GM20000 (cell line): ENCODE measurements around the gene PLCXD3.

Experiments used
- DNase-seq: peaks from one replicate; pipeline ENCODE4 v3.0.0; 2012; ENCODE audit warnings: low spot score
- TF ChIP-seq, protein P1 (sequence below): IDR thresholded peaks from 2 replicates; pipeline ENCODE4 v1.5.1; 2012; ENCODE audit warnings: mild to moderate bottlenecking, control low read depth; ENCODE audit errors: extremely low read depth, missing control alignments

The PLCXD3 gene

DNA sequence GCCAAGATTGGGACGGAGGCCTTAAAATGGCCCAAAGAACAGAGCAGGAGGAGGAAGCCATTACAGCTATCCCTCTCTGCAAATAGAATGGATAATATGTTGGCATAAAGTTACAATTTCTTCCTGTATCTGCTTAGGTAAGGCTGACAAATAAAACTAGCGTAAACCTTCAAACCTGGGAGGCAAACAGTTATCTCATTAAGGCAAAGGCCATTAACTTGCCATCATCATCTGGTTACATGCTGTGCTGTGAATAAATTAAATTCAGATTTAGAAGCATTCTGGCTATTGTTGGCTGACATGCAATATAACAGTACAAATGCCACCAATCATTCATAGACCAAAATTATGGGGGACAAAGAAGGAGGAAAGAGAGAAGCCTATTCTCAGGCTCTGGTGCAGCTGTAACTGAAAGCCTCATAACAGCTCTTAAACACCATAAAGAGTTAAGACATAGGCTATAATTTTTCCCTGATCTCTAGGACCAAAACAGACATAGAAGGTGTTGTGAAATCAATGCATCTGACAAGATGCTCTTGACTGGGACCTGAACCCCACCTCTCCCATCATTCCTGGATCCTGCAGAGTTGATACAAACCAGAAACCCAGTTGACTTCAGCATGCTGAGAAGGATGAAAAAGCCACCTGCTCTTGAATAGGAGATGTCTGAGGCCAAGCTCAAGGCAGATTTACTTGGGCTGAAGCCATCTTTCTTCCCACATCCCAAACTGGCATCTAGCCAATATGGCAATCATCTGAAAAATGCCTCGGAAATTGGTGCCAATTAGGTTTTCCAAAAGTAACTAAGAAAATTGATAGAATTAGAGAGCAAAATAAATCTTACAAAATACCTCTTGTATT is 62.5 kb downstream of the PLCXD3 start:
- TF ChIP-seq, protein P1, sequence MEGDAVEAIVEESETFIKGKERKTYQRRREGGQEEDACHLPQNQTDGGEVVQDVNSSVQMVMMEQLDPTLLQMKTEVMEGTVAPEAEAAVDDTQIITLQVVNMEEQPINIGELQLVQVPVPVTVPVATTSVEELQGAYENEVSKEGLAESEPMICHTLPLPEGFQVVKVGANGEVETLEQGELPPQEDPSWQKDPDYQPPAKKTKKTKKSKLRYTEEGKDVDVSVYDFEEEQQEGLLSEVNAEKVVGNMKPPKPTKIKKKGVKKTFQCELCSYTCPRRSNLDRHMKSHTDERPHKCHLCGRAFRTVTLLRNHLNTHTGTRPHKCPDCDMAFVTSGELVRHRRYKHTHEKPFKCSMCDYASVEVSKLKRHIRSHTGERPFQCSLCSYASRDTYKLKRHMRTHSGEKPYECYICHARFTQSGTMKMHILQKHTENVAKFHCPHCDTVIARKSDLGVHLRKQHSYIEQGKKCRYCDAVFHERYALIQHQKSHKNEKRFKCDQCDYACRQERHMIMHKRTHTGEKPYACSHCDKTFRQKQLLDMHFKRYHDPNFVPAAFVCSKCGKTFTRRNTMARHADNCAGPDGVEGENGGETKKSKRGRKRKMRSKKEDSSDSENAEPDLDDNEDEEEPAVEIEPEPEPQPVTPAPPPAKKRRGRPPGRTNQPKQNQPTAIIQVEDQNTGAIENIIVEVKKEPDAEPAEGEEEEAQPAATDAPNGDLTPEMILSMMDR = no peak
- no peak for DNase-seq

DNA sequence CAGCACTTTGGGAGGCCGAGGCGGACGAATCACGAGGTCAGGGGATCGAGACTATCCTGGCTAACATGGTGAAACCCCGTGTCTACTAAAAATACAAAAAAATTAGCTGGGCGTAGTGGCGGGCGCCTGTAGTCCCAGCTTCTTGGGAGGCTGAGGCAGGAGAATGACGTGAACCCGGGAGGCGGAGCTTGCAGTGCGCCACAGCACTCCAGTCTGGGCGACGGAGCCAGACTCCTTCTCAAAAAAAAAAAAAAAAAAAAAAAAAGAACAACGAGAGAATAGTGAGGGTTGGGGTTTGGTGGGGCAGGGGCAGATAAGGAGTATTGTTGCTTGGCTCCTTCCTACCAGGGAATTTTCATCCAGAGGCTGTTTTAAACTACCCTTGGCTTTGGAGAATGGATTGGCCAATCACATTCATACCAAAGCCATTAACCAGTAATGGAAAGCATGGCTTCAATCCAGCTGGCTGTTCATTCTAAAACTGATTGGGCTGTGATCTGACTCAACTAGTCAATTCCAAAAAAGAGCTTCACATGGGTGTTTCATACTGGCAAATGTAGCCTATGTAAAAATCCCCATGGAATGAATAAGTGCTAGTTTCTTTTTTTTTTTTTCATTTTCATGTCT is 64.4 kb downstream of the PLCXD3 start:
- no peak for DNase-seq

DNA sequence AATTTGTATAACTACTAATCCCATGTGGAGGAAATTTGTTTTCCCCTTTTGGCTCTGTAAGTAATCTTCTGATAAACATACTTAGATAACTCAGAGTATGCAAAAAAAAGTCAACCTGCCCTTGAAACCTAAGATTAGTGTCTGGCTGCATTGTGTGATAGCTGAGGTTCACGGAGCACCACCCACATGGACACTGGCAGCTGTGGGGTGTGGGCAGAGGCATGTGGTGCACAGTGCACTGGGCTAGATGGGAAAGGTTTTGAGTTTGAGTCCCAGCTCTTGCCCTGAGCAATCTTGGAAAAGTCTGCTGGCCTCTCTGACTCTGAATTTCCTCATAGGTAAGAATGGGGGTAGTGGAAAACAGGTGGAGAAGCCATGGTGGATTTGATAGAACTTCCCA is 75.1 kb downstream of the PLCXD3 start:
- TF ChIP-seq, protein P1 = no peak
- no peak for DNase-seq

More for the DNA sequence above, 64.4 kb downstream of the PLCXD3 start:
- TF ChIP-seq, protein P1 = no peak

DNA sequence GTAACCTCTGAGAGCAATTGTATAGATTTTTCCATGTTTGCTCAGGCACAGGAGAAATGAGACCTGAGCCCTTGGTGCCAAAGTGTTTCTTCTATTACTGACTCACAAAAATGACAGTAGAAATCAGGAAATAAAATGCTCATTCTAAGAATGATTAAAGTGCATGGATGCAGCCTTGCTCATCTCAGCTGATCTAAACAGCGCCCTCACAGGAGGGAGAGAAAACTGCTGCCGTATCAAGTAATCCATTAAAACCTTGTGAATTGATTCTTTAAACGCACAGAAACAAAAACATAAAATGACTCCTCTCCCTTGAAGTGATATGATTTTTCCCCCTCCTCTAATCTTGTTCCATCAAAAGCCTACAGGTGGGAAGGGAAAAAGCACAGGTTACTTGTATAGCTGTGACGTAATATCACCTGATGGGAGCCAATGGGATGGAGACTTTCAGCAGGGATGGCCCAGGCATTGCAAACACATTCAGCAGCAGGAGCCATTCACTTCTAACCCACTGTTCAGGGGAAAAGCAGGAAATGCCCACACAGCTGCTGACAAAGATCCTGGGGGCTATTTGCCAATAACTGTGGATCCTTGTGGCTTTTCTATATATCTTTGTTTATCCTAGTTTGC is 76.7 kb downstream of the PLCXD3 start:
- TF ChIP-seq, protein P1 = no peak
- no peak for DNase-seq

DNA sequence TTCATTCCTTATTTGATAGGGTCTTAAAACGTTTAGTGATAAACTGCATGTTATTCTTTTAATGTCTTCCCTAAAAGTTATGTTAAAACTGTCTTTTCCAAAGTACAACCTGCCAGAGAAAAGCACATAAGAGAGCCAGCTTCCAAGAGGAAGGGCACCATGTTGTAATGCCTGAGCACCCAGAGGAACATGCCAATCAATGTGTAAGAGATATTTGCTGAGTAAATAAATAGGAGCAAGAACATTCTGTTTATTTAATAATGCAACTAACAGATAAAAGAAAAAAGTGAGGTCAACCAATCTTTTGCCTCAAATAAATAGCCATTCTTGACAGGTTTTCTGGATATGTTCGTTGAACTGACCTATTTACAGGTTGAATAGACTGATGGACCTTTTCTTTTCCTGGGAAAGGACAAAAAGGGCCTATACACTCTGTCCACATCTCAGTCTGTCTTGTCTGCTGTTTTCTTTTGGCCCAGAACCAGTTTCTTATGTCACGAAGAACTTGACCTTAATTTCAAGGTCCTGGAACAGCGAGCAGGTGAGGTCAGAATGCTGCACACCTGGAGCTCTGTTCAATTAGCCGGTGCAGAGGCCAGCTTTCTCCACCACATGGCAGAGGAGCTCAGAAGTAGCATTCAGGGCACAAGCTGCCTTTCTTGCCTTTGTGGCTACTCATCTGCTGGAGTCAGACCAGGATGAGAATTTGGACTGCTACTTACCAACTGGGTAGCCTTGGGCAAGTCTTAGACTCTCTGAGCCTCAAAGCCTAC is 77.7 kb downstream of the PLCXD3 start:
- no peak for DNase-seq

DNA sequence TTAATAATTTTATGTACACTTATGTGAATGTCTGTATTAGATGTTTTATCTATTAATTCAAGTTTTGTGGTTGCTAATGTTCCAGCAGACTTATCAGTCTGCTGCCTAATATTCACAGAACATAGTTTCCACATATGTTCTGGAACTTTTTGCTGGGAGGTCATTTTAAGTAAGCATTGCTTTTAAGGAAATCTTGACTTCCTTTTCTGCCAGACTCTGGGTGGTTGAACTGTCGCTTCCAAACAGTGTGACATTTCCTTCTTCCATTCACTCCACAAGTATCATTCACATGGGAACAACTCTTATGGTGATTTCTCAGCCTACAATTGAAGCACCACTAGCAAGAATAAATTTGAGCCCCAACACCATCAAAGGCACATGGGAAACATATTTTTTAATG is 82.9 kb downstream of the PLCXD3 start:
- no peak for DNase-seq
- TF ChIP-seq, protein P1 = no peak

More for the DNA sequence above, 77.7 kb downstream of the PLCXD3 start:
- TF ChIP-seq, protein P1 = no peak
